Dendritic cell treated with granulocyte-macrophage colony-stimulating factor and Interleukin-4, amounts not matched to agents 40 ng/mL and 50 ng/mL, for 4 days (primary cell): ENCODE results near the gene RIC1.
"Not testable (repeated sequence)": the region's sequence is repeated elsewhere in the genome, so short reads cannot be mapped to it uniquely, and the experiment has no call there.

Experiments used
- H3K27ac Mint-ChIP-seq: one replicate; pipeline ENCODE4 v1.8.0; 2022; ENCODE audit warnings: mild to moderate bottlenecking, mixed read lengths
- H3K27me3 Mint-ChIP-seq: one replicate; pipeline ENCODE4 v1.8.0; 2022; ENCODE audit warnings: mild to moderate bottlenecking, mixed read lengths
- H3K36me3 Mint-ChIP-seq: one replicate; pipeline ENCODE4 v1.8.0; 2022; ENCODE audit warnings: low read depth, mixed read lengths
- H3K4me1 Mint-ChIP-seq: one replicate; pipeline ENCODE4 v1.8.0; 2022; ENCODE audit warnings: low read depth, mixed read lengths
- H3K4me3 Mint-ChIP-seq: one replicate; pipeline ENCODE4 v1.8.0; 2022; ENCODE audit warnings: mild to moderate bottlenecking, moderate library complexity, mixed read lengths
- H3K9me3 Mint-ChIP-seq: one replicate; pipeline ENCODE4 v1.8.0; 2022; ENCODE audit warnings: mixed read lengths
- intact Hi-C: fragments of 100-400 bp; cut with micrococcal nuclease; formaldehyde crosslinking; loops from one replicate; pipeline ENCODE4 v1.15.0; 2022

Gene RIC1

DNA sequence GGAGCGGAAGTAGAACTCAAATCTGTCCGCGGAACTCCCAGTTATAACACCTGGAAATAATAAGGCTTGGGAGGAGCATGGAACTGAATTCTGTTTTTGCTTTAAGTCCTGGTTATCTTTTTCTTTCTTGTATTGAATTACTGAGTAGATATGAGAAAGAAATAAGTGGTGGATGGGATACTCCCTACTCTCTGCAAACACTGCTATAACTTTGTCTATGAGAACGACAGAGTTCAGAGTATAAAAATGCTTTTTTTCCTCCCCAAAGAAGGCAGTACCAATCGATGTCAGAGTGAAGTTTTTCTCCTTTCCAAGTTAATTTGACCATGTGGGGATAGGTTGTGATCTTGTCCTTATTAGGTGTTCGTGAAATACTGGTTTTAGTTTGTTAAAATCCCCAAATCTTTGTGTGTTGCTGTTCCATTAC is 1.2 kb downstream of the RIC1 start:
- intact Hi-C loops: no loop called here
- Mint-ChIP-seq H3K9me3 (peaks cover 13% of the 10 kb centered on the region), H3K27me3 (no peaks in the 10 kb centered on the region), H3K27ac (peak overlapping the region; percentile 94), H3K36me3 (peaks cover 30% of the 10 kb centered on the region), H3K4me3 (peak overlapping the region; percentile 95), H3K4me1 (peaks cover 50% of the 10 kb centered on the region)

GRCh38 chr9:5631026-5631425 is 2.1 kb downstream of the RIC1 start:
- Mint-ChIP-seq H3K9me3 (peaks cover 22% of the 10 kb centered on the region), H3K27me3 (no peaks in the 10 kb centered on the region), H3K36me3 (peaks cover 39% of the 10 kb centered on the region), H3K4me3 (peak overlapping the region; percentile 44), H3K27ac (no peak overlapping the region), H3K4me1 (peaks cover 45% of the 10 kb centered on the region)
- intact Hi-C loops: no loop called here

GRCh38 chr9:5632540-5632939 is 3.6 kb downstream of the RIC1 start:
- H3K9me3 Mint-ChIP-seq: peaks cover 28% of the 10 kb centered on the region
- intact Hi-C loops: no loop called here
- no peaks in the 10 kb centered on the region for H3K27me3 Mint-ChIP-seq
- H3K4me3 Mint-ChIP-seq: no peak overlapping the region
- H3K27ac Mint-ChIP-seq: no peak overlapping the region
- H3K4me1 Mint-ChIP-seq: peaks cover 39% of the 10 kb centered on the region
- peaks cover 51% of the 10 kb centered on the region for H3K36me3 Mint-ChIP-seq

- no peaks in the 10 kb centered on the region for H3K27me3 Mint-ChIP-seq
- H3K36me3 Mint-ChIP-seq: peaks cover 53% of the 10 kb centered on the region
- peaks cover 35% of the 10 kb centered on the region for H3K9me3 Mint-ChIP-seq
- intact Hi-C loops: no loop called here
- H3K4me1 Mint-ChIP-seq: peaks cover 40% of the 10 kb centered on the region
- H3K4me3 Mint-ChIP-seq: no peak overlapping the region
- no peak overlapping the region for H3K27ac Mint-ChIP-seq
Measured at GRCh38 chr9:5633243-5633642, 4.3 kb downstream of the RIC1 start.

DNA sequence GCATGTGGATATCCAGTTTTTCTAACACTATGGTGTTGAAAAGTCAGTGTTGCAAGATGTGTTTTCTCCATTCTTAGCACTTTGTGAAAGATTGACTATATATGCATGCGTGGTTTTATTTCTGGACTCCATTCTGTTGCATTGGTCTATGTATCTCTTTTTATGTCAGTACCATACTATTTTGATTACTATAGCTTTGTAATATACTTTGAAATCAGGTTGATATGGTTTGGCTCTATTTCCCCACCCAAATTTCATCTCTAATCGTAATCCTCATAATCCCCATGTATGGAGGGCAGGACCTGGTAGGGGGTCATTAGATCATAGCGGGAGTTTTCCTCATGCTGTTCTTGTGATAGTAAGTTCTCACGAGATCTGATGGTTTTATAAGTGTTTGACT is 6.5 kb downstream of the RIC1 start:
- H3K4me3 Mint-ChIP-seq: no peak overlapping the region
- H3K9me3 Mint-ChIP-seq: peaks cover 57% of the 10 kb centered on the region
- H3K27ac Mint-ChIP-seq: no peak overlapping the region
- intact Hi-C loops: no loop called here
- no peaks in the 10 kb centered on the region for H3K27me3 Mint-ChIP-seq
- peaks cover 61% of the 10 kb centered on the region for H3K4me1 Mint-ChIP-seq
- H3K36me3 Mint-ChIP-seq: peaks cover 57% of the 10 kb centered on the region

- Mint-ChIP-seq H3K27me3 (no peaks in the 10 kb centered on the region), H3K4me1 (peaks cover 57% of the 10 kb centered on the region), H3K27ac (no peak overlapping the region), H3K4me3 (no peak overlapping the region), H3K36me3 (peaks cover 65% of the 10 kb centered on the region), H3K9me3 (peaks cover 49% of the 10 kb centered on the region)
- intact Hi-C loops: no loop called here
Measured at GRCh38 chr9:5639816-5640215, 10.9 kb downstream of the RIC1 start.

DNA sequence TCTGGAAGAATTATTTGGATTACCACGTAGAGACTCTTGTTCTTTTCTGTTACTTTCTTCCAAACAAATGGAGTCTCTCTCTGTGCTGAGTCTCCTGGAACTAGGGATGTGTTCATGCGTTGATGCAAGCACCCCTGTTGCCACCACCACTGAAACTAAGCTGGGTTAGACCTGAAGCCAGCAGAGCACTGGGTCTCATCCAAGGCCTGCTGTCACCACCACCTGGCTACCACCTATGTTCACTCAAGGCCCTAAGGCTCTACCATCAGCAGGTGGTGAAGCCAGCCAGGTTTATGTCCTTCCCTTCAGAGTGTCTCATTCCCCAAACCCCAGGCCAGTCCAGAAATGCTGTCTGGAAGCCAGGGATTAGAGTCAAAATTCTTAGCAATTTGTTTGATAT is 13.3 kb downstream of the RIC1 start:
- H3K4me1 Mint-ChIP-seq: peaks cover 72% of the 10 kb centered on the region
- H3K4me3 Mint-ChIP-seq: no peak overlapping the region
- peaks cover 51% of the 10 kb centered on the region for H3K36me3 Mint-ChIP-seq
- H3K27me3 Mint-ChIP-seq: no peaks in the 10 kb centered on the region
- intact Hi-C loops: no loop called here
- H3K9me3 Mint-ChIP-seq: peaks cover 35% of the 10 kb centered on the region
- no peak overlapping the region for H3K27ac Mint-ChIP-seq

GRCh38 chr9:5643005-5643624 is 14.2 kb downstream of the RIC1 start:
- H3K27me3 Mint-ChIP-seq: no peaks in the 10 kb centered on the region
- H3K4me3 Mint-ChIP-seq: no peak overlapping the region
- H3K36me3 Mint-ChIP-seq: peaks cover 51% of the 10 kb centered on the region
- no peak overlapping the region for H3K27ac Mint-ChIP-seq
- intact Hi-C loops: no loop called here
- peaks cover 26% of the 10 kb centered on the region for H3K9me3 Mint-ChIP-seq
- peaks cover 73% of the 10 kb centered on the region for H3K4me1 Mint-ChIP-seq

GRCh38 chr9:5644501-5644900 is 15.6 kb downstream of the RIC1 start:
- no peaks in the 10 kb centered on the region for H3K27me3 Mint-ChIP-seq
- intact Hi-C loops: no loop called here
- peaks cover 51% of the 10 kb centered on the region for H3K36me3 Mint-ChIP-seq

GRCh38 chr9:5646116-5646515 is 17.2 kb downstream of the RIC1 start:
- Mint-ChIP-seq H3K27me3 (no peaks in the 10 kb centered on the region), H3K27ac (no peak overlapping the region), H3K36me3 (peaks cover 44% of the 10 kb centered on the region), H3K4me1 (peaks cover 60% of the 10 kb centered on the region), H3K4me3 (no peak overlapping the region), H3K9me3 (peaks cover 23% of the 10 kb centered on the region)
- intact Hi-C loops: no loop called here

More at GRCh38 chr9:5644501-5644900, 15.6 kb downstream of the RIC1 start:
- Mint-ChIP-seq H3K27ac (no peak overlapping the region), H3K4me3 (no peak overlapping the region), H3K9me3 (peaks cover 26% of the 10 kb centered on the region), H3K4me1 (peaks cover 60% of the 10 kb centered on the region)

DNA sequence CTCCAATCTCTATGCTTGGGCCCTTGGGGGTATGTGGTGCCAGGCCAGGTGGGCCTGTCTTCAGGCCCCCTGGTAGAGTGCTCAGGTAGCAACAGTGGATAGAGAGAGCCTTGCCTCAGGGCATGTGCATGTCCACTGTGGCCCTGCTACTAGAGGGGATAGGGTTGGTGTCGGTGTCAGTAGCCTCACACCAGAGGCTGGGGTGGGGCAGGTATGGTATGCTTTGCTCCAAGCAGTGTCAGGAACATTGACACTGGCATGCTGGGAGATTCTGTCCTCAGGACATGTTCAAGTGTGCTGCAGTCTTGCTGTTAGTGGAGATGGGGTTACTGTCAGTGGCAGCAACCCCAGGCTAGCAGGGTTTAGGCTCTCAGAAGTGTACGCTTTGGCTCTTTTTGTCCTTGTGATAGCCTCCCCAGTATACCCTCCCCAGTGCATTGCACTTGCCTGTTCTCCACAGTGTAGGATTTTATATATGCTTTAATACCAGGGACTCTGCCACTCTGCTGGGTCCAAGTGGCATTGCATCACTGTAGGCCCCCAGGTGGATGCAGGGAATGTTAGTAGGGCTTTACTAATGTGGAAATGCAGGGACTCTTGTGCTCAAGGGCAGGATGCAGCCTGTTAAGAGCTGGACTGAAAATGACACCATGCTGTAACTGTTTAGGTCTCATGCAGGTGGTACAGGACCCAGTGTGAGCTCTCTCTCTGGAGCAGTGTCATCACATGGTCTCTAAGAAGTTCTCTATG is 21.6 kb downstream of the RIC1 start:
- Mint-ChIP-seq H3K4me3 (no peak overlapping the region), H3K4me1 (peaks cover 42% of the 10 kb centered on the region), H3K36me3 (peaks cover 67% of the 10 kb centered on the region), H3K27me3 (no peaks in the 10 kb centered on the region), H3K9me3 (peaks cover 47% of the 10 kb centered on the region), H3K27ac (no peak overlapping the region)
- intact Hi-C loops: no loop called here

GRCh38 chr9:5651246-5651645 is 22.3 kb downstream of the RIC1 start:
- H3K27me3 Mint-ChIP-seq: no peaks in the 10 kb centered on the region
- peaks cover 41% of the 10 kb centered on the region for H3K4me1 Mint-ChIP-seq
- H3K9me3 Mint-ChIP-seq: peaks cover 47% of the 10 kb centered on the region
- no peak overlapping the region for H3K27ac Mint-ChIP-seq
- H3K4me3 Mint-ChIP-seq: no peak overlapping the region
- peaks cover 70% of the 10 kb centered on the region for H3K36me3 Mint-ChIP-seq
- intact Hi-C loops: no loop called here

DNA sequence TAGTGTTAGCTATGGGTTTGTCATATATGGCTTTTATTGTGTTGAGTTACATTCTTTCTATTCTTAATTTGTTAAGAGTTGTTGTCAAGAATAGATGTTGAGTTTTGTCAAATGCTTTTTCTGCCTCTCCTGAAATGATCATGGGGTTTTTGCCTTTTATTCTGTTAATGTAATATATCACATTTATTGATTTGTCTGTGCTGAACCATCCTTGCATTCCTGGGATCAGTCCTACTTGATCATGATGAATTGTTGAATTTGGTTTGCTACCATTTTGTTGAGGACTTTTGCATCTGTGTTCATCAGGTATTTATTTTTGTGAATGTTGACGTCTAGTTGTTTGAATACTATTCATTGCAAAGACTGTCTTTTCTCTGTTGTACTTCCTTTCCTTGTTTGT is 23.9 kb downstream of the RIC1 start:
- peaks cover 67% of the 10 kb centered on the region for H3K36me3 Mint-ChIP-seq
- peaks cover 36% of the 10 kb centered on the region for H3K4me1 Mint-ChIP-seq
- no peak overlapping the region for H3K4me3 Mint-ChIP-seq
- no peaks in the 10 kb centered on the region for H3K27me3 Mint-ChIP-seq
- intact Hi-C loops: no loop called here
- peaks cover 47% of the 10 kb centered on the region for H3K9me3 Mint-ChIP-seq
- H3K27ac Mint-ChIP-seq: no peak overlapping the region

DNA sequence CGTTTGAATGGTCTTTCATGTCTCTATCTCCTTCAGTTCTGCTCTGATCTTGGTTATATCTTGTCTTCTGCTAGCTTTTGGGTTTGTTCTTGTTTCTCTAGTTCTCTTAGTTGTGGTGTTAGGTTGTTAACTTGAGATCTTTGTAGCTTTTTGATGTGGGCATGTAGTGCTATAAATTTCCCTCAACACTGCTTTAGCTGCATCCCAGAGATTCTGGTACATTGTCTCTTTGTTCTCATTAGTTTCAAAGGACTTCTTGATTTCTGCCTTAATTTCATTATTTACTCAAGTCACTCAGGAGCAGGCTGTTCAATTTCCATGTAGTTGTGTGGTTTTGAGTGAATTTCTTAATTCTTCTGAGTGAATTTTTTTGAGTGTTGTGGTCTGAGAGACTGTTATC is 33.9 kb downstream of the RIC1 start:
- H3K27ac Mint-ChIP-seq, intact Hi-C loops, H3K27me3 Mint-ChIP-seq, H3K4me3 Mint-ChIP-seq: not testable (repeated sequence)
- peaks cover 56% of the 10 kb centered on the region for H3K4me1 Mint-ChIP-seq
- peaks cover 75% of the 10 kb centered on the region for H3K36me3 Mint-ChIP-seq
- H3K9me3 Mint-ChIP-seq: peaks cover 50% of the 10 kb centered on the region
